ENCODE measurements around the gene TUBB3. TPM values are rescaled to one million over a fixed set of nuclear protein-coding genes. Genes with fewer than 3 reads are reported as not detected.

The TUBB3 gene
- total and polyA plus RNA-seq, 9 of the 15 experiments (the other 6 are each of a cell fraction or from before 2014, with no cell fraction given), result 0.18 to 12.5 (median 5.0) TPM

DNA sequence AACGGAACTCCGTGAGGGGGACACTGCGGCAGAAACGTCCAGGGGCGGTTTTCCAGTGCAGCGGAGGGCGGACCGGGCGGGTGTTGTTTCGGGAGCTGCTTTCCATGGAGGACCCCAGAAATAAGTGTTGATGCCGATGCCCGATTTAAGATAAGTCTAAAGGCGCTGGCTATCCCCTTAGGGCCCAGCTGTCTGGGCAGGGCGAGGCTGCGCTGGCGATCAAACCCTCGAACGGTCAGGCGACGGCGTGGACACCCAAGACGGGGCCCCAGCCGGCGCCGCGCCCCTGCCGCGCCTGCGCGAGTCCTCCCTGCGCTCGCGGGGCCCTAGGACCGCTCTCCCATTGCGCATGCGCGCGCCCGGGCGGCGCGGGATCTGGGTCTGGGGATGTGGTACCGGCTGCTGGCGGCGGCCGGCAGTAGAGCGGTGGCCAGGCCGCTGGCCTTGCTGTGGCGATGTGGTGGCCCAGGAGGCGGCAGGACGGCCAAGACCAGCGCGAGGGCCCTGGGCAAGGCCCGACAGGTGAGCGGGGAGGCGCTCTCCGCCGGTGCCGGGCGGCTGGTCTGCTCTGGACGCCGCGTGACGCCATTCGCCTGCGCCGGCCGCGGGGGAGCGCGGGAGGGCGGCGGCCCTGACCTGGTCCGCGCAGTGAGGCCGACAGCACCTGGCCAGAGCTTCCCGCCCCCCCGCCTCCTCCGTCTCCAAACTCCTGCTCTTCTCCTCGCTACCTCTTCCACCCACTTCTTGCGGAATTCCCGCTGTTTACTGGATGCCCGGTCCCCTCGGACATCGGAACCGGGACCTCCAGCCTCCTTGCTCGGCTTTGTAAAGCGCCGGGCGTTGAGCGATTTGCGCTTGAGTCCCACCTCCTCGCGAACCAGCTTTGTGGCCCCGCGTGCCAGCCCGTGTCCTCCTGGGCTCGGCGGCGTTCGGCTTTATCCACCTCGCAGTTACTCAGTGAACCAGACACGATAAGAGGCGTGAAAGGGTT lies 49.4 kb downstream of the TUBB3 start (continued):
- TF ChIP-seq, protein P1, sequence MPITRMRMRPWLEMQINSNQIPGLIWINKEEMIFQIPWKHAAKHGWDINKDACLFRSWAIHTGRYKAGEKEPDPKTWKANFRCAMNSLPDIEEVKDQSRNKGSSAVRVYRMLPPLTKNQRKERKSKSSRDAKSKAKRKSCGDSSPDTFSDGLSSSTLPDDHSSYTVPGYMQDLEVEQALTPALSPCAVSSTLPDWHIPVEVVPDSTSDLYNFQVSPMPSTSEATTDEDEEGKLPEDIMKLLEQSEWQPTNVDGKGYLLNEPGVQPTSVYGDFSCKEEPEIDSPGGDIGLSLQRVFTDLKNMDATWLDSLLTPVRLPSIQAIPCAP (CRISPR knock-in tag; IDR thresholded peaks at IDR 0.05; ENCODE audit: borderline replicate concordance), result no peak
- TF ChIP-seq ZFX (CRISPR knock-in tag; IDR thresholded peaks at IDR 0.05) (peak; percentile 95), ZNF140 (CRISPR knock-in tag; IDR thresholded peaks at IDR 0.05) (no peak), MEIS2 (IDR thresholded peaks at IDR 0.05; ENCODE audit: partially characterized antibody) (peak; percentile 98), MTA1 (IDR thresholded peaks at IDR 0.05; ENCODE audit: borderline replicate concordance) (peak; percentile 96)
- TF ChIP-seq, protein P2, sequence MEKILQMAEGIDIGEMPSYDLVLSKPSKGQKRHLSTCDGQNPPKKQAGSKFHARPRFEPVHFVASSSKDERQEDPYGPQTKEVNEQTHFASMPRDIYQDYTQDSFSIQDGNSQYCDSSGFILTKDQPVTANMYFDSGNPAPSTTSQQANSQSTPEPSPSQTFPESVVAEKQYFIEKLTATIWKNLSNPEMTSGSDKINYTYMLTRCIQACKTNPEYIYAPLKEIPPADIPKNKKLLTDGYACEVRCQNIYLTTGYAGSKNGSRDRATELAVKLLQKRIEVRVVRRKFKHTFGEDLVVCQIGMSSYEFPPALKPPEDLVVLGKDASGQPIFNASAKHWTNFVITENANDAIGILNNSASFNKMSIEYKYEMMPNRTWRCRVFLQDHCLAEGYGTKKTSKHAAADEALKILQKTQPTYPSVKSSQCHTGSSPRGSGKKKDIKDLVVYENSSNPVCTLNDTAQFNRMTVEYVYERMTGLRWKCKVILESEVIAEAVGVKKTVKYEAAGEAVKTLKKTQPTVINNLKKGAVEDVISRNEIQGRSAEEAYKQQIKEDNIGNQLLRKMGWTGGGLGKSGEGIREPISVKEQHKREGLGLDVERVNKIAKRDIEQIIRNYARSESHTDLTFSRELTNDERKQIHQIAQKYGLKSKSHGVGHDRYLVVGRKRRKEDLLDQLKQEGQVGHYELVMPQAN (IDR thresholded peaks at IDR 0.05; ENCODE audit: borderline replicate concordance), result peak; percentile 89

Data from K562 (cell line).